HCT116 (cell line): ENCODE results near the gene FBXL13. TPM values are rescaled to one million over a fixed set of nuclear protein-coding genes. Genes with fewer than 3 reads are reported as not detected.

ENCODE experiments used
- ATAC-seq: fragments of 200-7000 bp; cut with Tn5 transposase; 2 replicates; pipeline ENCODE4 v1.9.1; 2020; ENCODE audit warnings: mild to moderate bottlenecking, moderate library complexity
- BruUV-seq: library from RNA; stranded (reverse); fragments of 400-500 nt; replicated peaks from 2 replicates; lab custom pipeline; 2021; lab: Mats Ljungman, UMichigan
- CTCF ChIA-PET: fragments of 300-600 bp; sonication (Branson Sonifier 250); formaldehyde crosslinking; loops from one replicate; lab custom pipeline; 2021; ENCODE audit warnings: antibody characterized with exemption; lab: Charles Lee
- POLR2A ChIA-PET: fragments of 300-600, 350-600 bp; sonication (Branson Sonifier 250); formaldehyde crosslinking; loops from one replicate; lab custom pipeline; 2021; ENCODE audit warnings: antibody characterized with exemption; lab: Charles Lee
- RAD21 ChIA-PET, 2 experiments: fragments of 300-600 bp; sonication (Branson Sonifier 250); formaldehyde crosslinking; loops; one replicate each; lab custom pipeline; 2023; ENCODE audit warnings: low total read pairs in 2 of 2; ENCODE audit not compliant: uncharacterized antibody in 2 of 2, unreplicated experiment in 2 of 2, low non-redundant PET in 1 of 2; lab: Charles Lee
- DNase-seq: peaks from one replicate; pipeline ENCODE4 v3.0.0-alpha.2; 2010; ENCODE audit warnings: low read depth, low spot score
- H2AFZ ChIP-seq: fragments of 200-600 bp; shearing (Covaris generic), sonication (generic); 2 replicates; pipeline ENCODE4 v1.6.1; 2017; ENCODE audit warnings: low read depth, mixed run types, mixed read lengths, antibody characterized with exemption, low read length; ENCODE audit not compliant: poor library complexity, severe bottlenecking
- H3K27ac ChIP-seq: 2 replicates; pipeline ENCODE4 v1.5.1; 2012; ENCODE audit warnings: low read depth, low read length
- H3K27me3 ChIP-seq: fragments of 200-600 bp; sonication (generic); 2 replicates; pipeline ENCODE4 v1.6.1; 2016; ENCODE audit warnings: mixed run types, low read length, mixed read lengths; ENCODE audit not compliant: insufficient read depth
- H3K36me3 ChIP-seq, 2 experiments: fragments of 200-500 bp in 1 of 2; fragments of 200-600 bp in 1 of 2; sonication (Bioruptor generic) in 1 of 2; sonication (generic) in 1 of 2; 2 replicates each; pipeline versions ENCODE4 v1.5.1 to v1.6.1; 2014 to 2016; ENCODE audit warnings: low read length in 2 of 2, inconsistent platforms in 1 of 2, mixed read lengths in 1 of 2, mixed run types in 1 of 2; ENCODE audit not compliant: insufficient read depth in 2 of 2, control insufficient read depth in 1 of 2
- H3K4me1 ChIP-seq, 2 experiments: fragments of 200-600 bp in 1 of 2; sonication (generic) in 1 of 2; 2 replicates each; pipeline versions ENCODE4 v1.5.1 to v1.6.1; 2012 to 2017; ENCODE audit warnings: low read length in 2 of 2, inconsistent platforms in 1 of 2, mild to moderate bottlenecking in 1 of 2, mixed read lengths in 1 of 2, mixed run types in 1 of 2, moderate library complexity in 1 of 2; ENCODE audit not compliant: insufficient read depth in 2 of 2, control insufficient read depth in 1 of 2
- H3K4me2 ChIP-seq: fragments of 200-600 bp; sonication (generic); 2 replicates; pipeline ENCODE4 v1.6.1; 2017; ENCODE audit warnings: mixed run types, low read length, mixed read lengths
- H3K4me3 ChIP-seq, 2 experiments: fragments of 200-600 bp in 1 of 2; sonication (generic) in 1 of 2; replicated peaks in 1 of 2; 2 replicates each; pipeline ENCODE4 v1.5.1; 2011 to 2016; ENCODE audit warnings: low read length in 2 of 2, control low read depth in 1 of 2, low read depth in 1 of 2, mild to moderate bottlenecking in 1 of 2, mixed read lengths in 1 of 2, mixed run types in 1 of 2
- H3K79me2 ChIP-seq: fragments of 200-600 bp; sonication (generic); 2 replicates; pipeline ENCODE4 v1.6.1; 2017; ENCODE audit warnings: mild to moderate bottlenecking, mixed run types, low read length, moderate library complexity, mixed read lengths; ENCODE audit not compliant: insufficient read depth
- H3K9ac ChIP-seq: fragments of 200-600 bp; sonication (generic); 2 replicates; pipeline ENCODE4 v1.6.1; 2016; ENCODE audit warnings: low read length, mixed read lengths
- H3K9me2 ChIP-seq: fragments of 200-600 bp; sonication (generic), shearing (Covaris generic); 2 replicates; pipeline ENCODE4 v1.6.1; 2017; ENCODE audit warnings: mixed run types, mild to moderate bottlenecking, moderate library complexity; ENCODE audit not compliant: insufficient read depth
- H3K9me3 ChIP-seq, 2 experiments: fragments of 200-500 bp in 1 of 2; fragments of 200-600 bp in 1 of 2; sonication (Bioruptor generic) in 1 of 2; sonication (generic) in 1 of 2; 2 replicates each; pipeline ENCODE4 v1.6.1; 2014 to 2017; ENCODE audit warnings: low read length in 2 of 2, mixed read lengths in 2 of 2, inconsistent platforms in 1 of 2, low read depth in 1 of 2, mild to moderate bottlenecking in 1 of 2, mixed run types in 1 of 2, moderate library complexity in 1 of 2; ENCODE audit not compliant: control insufficient read depth in 1 of 2, insufficient read depth in 1 of 2
- H4K20me1 ChIP-seq: fragments of 200-600 bp; sonication (generic), shearing (Covaris generic); 2 replicates; pipeline ENCODE4 v1.6.1; 2017; ENCODE audit warnings: mixed run types, mild to moderate bottlenecking, moderate library complexity; ENCODE audit not compliant: insufficient read depth
- CBX3 ChIP-seq: IDR thresholded peaks from 2 replicates; pipeline ENCODE4 v1.6.1; 2012; ENCODE audit warnings: low read depth
- CEBPB ChIP-seq: IDR thresholded peaks from 2 replicates; pipeline ENCODE4 v1.6.1; 2012; ENCODE audit warnings: low read depth
- FOSL1 ChIP-seq: IDR thresholded peaks from 2 replicates; pipeline ENCODE4 v1.6.1; 2012; ENCODE audit warnings: low read depth
- intact Hi-C: fragments of 100-400 bp; cut with micrococcal nuclease; formaldehyde crosslinking; loops from 2 replicates; pipeline ENCODE4 v1.10.0; 2022
- total RNA-seq: library from RNA; stranded (reverse); gene quantifications from one replicate; pipeline ENCODE4 v1.2.1, GENCODE V29; 2021; ENCODE audit not compliant: unreplicated experiment
- TF ChIP-seq, protein P1 (sequence below): IDR thresholded peaks from 2 replicates; pipeline ENCODE4 v1.6.1; 2012; ENCODE audit warnings: low read depth

The FBXL13 gene
- total RNA-seq, 1 experiment from 2014 or later, result 1.0 TPM

DNA sequence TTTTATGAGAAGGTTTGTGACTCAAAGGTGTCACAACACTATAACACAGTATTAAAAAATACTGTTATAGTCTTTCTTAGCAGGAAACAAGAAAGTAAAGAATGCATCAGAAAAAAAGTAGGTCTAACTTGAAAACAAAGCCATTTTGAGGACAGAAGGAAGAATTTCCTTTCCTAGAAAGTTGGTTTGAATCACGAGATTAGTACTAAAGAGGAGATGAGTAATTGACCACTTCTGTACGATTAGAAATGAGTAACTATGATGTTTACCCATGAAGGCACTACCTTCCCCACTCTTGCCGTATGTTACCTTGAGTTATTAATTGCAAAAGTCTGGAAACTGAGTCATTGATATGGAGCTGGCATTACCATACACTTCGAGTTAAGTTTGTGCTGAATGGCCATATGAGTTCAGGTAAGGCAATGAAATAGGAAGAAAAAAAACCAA, 260.5 kb downstream of the FBXL13 start:
- no peak overlapping the region for H3K27ac ChIP-seq
- no peak overlapping the region for H2AFZ ChIP-seq
- intact Hi-C loops, result no loop called here
- no peak overlapping the region for H3K9ac ChIP-seq
- H4K20me1 ChIP-seq, result no peaks in the 10 kb centered on the region
- no peaks in the 10 kb centered on the region for H3K79me2 ChIP-seq
- ChIA-PET RAD21 (no interaction called here), CTCF (no interaction called here), POLR2A (no interaction called here)
- H3K4me1 ChIP-seq, result 0 out of 4 replicates have a peak, but pooled peaks cover 0 to 3% of the 10 kb centered on the region in 2 experiments
- H3K4me2 ChIP-seq, result no peak overlapping the region
- no peak for TF ChIP-seq CEBPB
- TF ChIP-seq FOSL1, result 0 out of 2 replicates have a peak, but pooled peaks have one; percentile 18
- H3K36me3 ChIP-seq, result no peaks in the 10 kb centered on the region
- no peaks in the 10 kb centered on the region for H3K9me3 ChIP-seq
- no TSS peak for BruUV-seq
- DNase-seq (no peak), ATAC-seq (no peak)
- H3K27me3 ChIP-seq, result no peaks in the 10 kb centered on the region
- H3K9me2 ChIP-seq, result no peaks in the 10 kb centered on the region
- H3K4me3 ChIP-seq, result no peak overlapping the region

DNA sequence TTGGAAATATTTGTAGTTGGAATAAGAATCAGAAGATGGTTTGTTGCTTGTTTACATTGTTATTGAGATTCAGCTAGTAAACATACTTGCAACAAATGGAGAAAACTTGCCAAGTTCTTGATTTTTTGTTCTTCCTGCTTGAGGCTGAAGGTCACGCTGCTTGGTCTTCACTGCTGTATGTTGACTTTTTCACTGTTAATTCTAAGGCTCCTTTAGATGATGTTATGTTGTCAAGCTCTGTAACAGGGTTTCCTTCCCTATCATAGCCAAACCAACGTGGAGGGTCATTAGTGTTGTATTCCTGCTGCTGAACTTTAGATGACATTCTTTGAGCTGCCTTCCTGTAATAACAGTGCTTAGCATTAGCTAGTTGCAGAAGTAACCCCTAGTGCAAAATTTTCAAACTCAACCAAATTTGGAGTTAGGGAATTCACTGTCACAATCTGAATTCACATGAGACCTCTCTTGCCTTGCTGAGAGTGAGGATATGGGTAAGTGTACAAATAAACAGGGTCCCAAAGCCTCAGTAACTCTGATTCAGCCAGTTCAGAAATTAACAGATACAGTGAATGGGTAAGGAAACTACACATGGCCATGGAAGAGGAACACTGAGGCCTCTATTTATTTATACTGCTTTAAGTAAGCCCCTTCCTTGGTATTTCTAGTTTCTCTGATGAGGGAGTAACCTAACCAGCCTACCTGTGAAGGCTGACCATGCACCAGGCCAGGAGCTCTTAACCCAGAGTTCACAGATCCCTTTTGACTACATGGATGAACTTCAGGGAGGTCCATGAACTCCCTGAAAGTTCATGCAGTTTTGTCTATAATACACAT, 261.2 kb downstream of the FBXL13 start:
- ChIA-PET RAD21 (no interaction called here), POLR2A (no interaction called here), CTCF (no interaction called here)
- no peak overlapping the region for H3K4me2 ChIP-seq
- no peak overlapping the region for H3K9ac ChIP-seq
- H3K9me2 ChIP-seq, result no peaks in the 10 kb centered on the region
- no peaks in the 10 kb centered on the region for H3K27me3 ChIP-seq
- H4K20me1 ChIP-seq, result no peaks in the 10 kb centered on the region
- no peak for DNase-seq
- TF ChIP-seq, protein P1, sequence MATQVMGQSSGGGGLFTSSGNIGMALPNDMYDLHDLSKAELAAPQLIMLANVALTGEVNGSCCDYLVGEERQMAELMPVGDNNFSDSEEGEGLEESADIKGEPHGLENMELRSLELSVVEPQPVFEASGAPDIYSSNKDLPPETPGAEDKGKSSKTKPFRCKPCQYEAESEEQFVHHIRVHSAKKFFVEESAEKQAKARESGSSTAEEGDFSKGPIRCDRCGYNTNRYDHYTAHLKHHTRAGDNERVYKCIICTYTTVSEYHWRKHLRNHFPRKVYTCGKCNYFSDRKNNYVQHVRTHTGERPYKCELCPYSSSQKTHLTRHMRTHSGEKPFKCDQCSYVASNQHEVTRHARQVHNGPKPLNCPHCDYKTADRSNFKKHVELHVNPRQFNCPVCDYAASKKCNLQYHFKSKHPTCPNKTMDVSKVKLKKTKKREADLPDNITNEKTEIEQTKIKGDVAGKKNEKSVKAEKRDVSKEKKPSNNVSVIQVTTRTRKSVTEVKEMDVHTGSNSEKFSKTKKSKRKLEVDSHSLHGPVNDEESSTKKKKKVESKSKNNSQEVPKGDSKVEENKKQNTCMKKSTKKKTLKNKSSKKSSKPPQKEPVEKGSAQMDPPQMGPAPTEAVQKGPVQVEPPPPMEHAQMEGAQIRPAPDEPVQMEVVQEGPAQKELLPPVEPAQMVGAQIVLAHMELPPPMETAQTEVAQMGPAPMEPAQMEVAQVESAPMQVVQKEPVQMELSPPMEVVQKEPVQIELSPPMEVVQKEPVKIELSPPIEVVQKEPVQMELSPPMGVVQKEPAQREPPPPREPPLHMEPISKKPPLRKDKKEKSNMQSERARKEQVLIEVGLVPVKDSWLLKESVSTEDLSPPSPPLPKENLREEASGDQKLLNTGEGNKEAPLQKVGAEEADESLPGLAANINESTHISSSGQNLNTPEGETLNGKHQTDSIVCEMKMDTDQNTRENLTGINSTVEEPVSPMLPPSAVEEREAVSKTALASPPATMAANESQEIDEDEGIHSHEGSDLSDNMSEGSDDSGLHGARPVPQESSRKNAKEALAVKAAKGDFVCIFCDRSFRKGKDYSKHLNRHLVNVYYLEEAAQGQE, result no peak
- no peak for TF ChIP-seq CBX3
- H3K36me3 ChIP-seq, result no peaks in the 10 kb centered on the region
- intact Hi-C loops, result no loop called here
- 0 out of 4 replicates have a peak, but pooled peaks cover 0 to 3% of the 10 kb centered on the region in 2 experiments for H3K4me1 ChIP-seq
- no peaks in the 10 kb centered on the region for H3K79me2 ChIP-seq
- no peak overlapping the region for H3K4me3 ChIP-seq
- no TSS peak for BruUV-seq
- H3K27ac ChIP-seq, result no peak overlapping the region
- no peak overlapping the region for H2AFZ ChIP-seq
- ATAC-seq, result no peak
- no peaks in the 10 kb centered on the region for H3K9me3 ChIP-seq
